Right lung (tissue), 5 donors: ENCODE results near the gene PBX4. TPM values are rescaled to one million over a fixed set of nuclear protein-coding genes. Genes with fewer than 3 reads are reported as not detected.

Experiments used
- DNase-seq, 2 donors: peaks; one replicate each; pipeline ENCODE4 v3.0.0-alpha.2; 2013
- polyA plus RNA-seq, 5 donors: library from polyadenylated mRNA; unstranded; fragments of 120-200 nt; gene quantifications; one replicate each; pipeline versions ENCODE4 v1.2.1 to v1.2.3, GENCODE V29; 2013; ENCODE audit warnings: inconsistent platforms in 1 of 5, low replicate concordance in 1 of 5; ENCODE audit not compliant: insufficient read length in 5 of 5, insufficient read depth in 1 of 5

PBX4 gene
- polyA plus RNA-seq, 5 donors: 12.0 to 23.5 (median 17.4) TPM

GRCh38 chr19:19592690-19593089 is 25.8 kb downstream of the PBX4 start:
- no peak for DNase-seq

DNA sequence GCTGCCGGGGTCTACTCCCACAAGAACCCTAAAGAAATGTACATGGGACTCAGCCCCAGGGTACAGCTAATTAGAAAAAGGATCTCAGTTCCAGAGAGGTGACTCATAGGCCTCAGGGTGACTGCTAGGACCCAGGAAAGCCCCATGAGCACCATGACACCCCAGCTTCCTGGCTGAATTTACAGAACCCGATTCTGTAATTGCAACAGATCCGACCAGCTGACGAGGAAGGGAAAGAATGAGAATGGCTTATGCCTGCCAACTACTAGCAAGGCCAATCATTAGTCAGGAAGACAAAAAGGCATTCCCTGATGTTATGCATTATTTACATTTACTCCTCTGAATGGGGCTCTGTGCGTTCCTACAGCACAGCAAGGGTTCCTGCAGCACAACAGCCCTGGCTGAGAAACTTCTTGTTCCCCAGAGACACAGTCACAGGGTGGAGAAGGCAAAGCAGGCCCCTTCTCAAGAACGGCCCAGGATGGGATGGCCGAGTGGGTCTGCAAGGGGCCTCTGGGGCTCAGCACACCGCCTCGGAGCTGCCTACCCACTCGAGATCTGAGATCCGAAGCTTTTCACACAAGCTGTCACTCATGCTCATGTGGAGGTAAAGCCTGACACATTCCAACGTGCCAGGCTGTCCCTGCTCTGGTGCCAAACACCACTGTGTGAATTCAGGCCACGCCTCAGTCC is 27.2 kb downstream of the PBX4 start:
- peak; percentile 75 to 84 for DNase-seq

GRCh38 chr19:19588546-19588945 is 29.9 kb downstream of the PBX4 start:
- DNase-seq: no peak

GRCh38 chr19:19587771-19588170 is 30.7 kb downstream of the PBX4 start:
- DNase-seq: no peak

DNA sequence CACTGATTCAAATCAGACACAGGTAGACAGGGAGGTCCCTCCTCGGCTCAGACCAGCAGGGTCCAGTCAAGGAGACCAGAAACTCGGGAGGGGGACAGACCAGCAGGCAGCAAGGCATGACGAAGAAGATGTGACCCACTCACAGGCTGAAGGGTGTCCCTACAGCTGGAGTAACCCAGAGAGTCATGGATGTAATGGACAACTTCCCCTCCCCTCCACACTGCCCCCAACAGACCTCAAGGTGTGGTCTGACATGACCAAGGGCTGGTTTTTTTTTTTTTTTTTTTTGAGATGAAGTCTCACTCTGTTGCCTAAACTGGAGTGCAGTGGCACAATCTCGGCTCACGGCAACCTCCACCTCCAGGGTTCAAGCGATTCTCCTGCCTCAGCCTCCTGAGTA is 34.1 kb downstream of the PBX4 start:
- no peak for DNase-seq

GRCh38 chr19:19582471-19582870 is 36.0 kb downstream of the PBX4 start:
- no peak for DNase-seq

DNA sequence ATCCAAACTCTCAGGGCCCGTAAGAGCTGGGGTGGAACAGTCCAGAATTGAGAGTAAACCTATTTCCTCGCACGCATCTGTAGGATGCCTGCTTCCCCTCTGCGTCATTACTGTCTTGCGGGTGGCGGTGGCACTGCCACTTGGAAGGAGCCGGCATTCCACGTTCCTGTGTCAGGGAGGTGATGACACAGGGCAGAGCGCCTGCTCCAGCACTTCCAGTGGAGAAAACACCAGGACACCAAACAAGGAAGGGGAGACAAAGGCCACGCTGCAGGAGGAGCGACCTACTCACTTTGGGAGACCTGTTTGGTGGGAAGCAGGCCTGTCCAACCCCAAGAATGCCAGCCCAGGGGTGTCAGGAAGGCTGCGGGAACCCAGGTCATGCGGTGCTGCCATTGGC is 37.1 kb downstream of the PBX4 start:
- no peak for DNase-seq

DNA sequence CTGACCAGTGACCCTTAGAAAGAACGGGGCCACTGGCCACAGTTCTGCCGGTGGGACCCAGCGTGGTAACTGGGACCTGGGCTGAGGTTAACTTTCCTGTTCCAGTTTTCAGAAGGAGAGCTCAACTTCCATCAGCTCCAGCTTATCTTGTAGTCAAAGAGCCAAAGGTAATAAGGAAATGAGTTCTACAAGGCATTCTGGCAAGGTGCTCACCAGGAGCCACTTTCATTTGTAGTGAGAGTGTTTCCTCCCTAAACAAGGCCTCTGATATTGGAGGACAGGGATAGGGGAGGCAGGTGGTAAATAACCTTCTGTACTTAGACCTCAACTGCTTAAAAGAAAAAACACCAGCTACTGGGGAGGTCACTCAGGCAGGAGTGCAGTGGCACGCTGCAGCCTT is 38.1 kb downstream of the PBX4 start:
- DNase-seq: no peak

DNA sequence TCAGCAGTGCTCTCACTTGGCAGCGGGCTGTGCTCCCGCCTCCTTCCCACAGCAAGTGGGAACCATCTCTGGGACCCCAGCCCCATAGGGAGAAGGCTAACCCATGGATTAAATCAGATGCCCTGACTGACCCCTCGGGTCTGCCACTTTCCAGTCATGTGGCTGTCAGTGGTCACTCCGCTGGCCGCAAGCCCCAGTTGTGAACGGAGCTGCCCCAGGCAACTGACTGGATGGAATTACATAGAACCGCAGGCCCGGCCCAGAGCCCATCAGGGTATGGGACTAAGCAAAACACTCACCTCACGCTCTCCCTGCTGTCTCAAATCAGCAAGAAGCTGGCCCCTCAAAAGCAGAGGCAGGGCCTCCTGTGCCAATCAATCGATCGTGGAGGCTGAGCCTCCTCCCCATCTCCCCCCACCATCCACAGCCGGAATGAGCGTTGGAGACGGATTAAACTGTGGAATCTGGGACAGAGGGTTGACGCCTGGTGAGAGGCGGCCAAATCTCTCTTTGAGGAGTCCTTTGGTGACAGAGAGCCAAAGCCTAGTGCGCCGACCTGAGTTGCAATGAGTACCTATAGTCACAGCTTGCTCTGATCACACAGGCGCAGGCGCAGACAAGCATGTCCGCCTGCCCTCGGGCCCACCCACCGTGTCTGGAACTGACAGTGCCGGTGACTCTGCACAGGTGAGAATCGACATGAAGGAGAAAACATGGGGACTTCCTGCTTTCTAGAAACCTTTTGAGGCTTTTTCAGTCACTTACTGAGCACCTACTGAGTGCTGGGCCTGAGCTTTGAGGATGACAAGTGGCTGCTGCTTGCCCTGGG is 38.7 kb downstream of the PBX4 start:
- DNase-seq: no peak

DNA sequence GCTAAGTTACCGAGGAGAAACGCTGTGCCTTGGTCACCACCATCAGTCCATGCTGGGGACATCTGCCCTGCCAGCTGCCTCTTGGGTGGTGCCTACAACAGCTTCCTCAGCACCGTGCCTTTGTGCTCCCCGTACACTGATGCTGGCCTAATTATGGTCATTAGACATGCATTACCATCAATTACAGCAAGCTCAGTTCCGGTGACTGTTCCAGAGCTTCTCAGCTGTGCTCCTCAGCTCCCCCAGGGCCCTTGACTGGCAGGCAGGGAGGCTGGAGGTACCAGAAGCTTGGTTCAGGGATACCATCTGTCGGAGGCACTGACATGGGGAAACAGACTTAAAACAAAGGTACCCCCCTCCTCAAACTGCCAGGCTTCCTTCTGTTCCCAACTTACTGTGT is 40.2 kb downstream of the PBX4 start:
- DNase-seq: no peak

- DNase-seq: no peak
These were observed 43.1 kb downstream of the PBX4 start for GRCh38 chr19:19575411-19575810.

DNA sequence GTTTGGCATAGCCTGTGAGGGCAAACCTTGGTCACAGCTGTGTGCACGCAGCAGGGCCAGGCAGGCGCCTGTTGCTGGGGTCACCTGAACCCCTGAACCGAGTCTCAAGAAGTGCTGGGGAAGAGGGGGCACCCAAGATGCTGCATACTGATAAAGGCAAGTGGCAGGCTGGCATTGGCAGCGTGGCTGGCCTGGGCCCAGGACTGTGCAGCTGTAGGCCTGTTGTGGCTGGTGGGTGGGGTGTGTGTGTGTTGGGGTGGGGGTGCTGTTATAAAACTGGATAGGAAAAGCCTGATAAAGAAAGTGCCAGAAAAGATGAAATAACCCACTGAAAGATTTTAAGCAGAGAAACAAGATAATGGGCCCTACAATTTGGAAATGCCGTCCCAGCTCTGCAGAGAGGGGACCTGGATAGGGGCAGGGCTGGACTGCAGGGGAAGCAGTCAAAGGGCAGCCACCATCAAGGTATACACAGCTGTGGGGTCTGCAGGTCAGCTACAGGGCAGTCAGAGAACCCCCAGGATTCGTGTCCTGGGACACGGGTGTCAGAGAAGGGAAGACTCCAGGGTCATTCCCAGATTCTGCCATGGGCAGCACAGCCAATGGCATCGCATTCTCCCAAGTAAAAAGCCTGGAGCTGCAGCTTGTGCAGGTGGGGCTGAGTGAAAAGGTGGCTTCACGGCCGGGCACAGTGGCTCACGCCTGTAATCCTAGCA is 47.3 kb downstream of the PBX4 start:
- no peak for DNase-seq

DNA sequence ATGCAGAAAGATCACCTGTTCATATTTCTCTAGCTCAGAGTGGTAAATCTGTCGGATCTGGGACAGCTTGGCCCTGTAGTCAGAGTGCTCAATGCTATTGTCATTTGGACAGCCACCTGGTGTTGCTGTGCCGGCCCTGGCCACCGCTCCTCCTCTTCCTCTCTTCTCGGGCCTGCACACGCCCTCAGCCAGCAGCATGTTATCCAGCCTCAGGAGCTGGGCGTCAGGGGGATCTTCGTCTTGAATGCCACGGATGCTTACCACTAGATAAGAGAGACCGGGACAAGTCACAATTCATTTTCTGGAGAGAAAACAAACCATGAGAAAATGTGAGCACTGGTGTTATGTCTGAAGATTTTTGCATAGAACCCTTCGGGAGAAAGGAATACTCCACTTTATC is 47.9 kb downstream of the PBX4 start:
- DNase-seq: no peak

DNA sequence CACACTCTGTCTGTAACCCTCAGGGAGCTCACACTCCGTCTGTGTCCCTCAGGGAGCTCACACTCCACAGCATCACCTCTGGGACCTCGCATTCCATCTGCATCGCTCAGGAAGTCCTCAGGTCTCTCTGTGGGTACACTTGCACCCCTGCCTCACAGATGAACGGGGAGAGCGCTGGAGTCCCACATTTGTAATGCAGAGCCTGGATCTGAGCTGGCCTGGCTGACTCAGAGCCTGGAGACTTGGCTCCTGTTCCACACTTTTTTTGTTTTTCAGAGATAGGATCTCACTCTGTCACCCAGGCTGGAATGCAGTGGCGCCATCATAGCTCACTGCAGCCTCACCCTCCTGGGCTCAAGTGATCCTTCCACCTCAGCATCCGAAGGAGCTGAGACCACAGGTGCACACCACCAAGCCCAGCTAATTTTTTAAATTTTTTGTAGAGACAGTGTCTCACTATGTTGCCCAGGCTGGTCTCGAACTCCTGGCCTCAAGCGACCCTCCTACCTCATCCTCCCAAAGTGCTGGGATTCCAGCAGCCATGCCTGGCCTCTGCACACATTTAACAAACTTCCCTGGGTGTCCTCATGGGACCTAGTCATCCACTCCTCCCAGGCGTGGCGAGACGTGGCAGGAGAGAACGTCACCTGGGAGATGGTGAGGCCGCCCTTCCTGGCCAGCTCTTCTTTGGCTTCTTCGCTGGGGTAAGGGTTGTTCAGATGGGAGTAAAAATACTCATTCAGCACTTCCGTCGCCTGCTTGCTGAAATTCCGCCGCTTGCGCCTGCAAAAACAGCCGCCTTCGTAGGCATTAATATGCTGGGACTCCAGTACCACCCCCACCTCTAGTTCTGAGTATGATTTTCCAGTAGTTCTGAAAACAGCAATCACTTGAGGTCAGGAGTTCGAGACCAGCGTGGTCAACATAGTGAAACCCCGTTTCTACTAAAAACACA is 49.4 kb downstream of the PBX4 start:
- DNase-seq: no peak

DNA sequence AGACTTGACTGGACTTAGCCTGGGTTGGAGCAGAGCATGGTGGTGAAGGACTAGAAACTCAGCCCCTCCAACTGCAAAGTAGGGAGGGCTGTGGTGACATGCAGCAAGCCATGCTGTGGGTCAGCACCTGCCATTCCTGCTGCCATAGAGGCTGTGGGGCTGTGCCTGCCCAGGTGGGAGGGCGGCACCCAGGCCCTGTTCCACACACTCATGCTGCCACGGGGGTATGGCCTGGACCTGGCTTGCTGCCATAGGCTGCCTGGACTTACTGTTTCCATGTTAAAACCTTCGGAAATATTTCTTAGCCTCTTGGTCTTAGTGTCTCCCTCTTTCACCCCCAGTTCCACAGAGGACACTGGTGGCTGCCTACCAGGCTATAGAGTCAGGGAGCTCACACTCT is 51.1 kb downstream of the PBX4 start:
- DNase-seq: no peak

DNA sequence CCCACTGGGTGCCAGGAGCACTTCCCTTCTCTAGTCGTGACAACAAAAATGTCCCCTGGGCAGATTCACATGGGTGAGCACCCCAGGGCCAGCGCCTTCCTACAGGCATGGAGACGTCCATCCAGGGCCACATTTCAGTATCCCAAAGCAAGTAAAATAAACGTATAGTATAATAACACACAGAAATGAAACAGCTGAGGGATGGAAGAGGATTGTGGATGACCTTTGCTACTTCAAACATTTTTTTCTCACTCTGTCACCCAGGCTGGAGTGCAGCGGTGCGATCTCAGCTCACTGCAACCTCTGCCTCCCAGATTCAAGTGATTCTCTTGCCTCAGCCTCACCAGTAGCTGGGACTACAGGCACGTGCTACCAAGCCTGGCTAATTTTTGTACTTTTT is 52.2 kb downstream of the PBX4 start:
- no peak for DNase-seq

DNA sequence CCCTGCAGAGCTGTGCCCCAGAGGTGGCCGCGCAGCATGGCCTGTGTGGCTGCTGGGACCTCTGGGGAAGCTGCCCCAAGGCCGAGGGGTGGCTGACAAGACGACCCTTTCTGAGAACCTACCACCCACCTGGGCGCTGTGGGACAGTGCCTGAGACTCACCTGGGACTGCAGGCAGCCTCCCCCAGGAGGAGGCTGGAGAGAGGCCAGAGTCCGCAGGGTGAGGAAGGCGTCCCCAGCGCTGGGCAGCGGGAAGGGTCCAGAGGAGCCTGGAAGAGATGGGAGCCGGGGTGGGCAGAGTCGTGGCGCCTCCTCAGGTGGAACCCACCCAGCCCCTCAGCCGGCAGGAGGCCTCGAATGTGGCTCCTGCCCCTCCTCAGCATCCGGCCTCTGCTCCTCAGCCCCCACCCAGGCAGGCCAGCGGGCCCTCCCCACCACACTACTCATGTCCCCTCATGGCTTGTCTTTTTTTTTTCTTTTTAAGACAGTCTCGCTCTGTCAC is 55.1 kb downstream of the PBX4 start:
- no peak for DNase-seq

- DNase-seq: no peak
These were observed 55.7 kb downstream of the PBX4 start for GRCh38 chr19:19562665-19563347.

DNA sequence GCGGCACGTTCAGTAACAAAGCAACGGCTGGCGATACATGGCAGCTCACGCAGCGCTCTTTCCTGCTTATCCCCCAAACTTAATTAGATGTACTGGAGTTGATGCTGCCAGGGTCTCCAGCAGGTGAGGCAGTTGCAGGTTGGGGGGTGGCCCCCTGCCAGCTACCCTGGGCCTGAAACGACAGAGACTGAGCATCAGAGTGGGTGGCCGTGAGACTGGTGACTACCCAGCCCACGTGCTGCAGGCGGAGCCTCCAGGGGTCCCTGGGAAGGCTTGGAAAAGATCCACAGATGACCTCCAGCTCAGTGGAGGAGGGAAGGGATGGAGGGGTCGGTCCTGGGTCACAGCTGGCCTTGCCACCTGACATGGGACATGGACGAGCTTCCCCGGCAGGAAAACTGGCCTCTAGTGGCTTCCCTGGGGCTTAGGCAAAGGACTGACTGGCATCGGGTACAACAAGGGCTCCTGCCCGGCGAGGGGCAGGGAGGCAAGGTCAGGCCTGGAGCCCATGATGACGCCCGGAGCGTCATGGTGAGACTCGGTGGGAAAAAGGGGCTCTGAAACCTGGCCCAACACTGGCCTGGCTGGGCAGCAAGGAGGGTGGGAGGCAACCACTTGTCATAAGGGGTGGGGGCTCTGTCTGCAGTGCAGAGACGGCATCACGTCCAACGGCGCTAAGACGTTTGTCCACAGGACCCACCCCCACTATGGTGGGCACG is 56.4 kb downstream of the PBX4 start:
- DNase-seq: no peak

- DNase-seq: no peak
These were observed 58.6 kb downstream of the PBX4 start for GRCh38 chr19:19559931-19560330.
